CD4-positive, alpha-beta T cell (primary cell): ENCODE data around the gene PRRC2B. TPM values are rescaled to one million over a fixed set of nuclear protein-coding genes. Genes with fewer than 3 reads are reported as not detected.

Experiments
- ATAC-seq: fragments of 200-7000 bp; cut with Tn5 transposase; one replicate; pipeline ENCODE4 v1.10.0; 2022; ENCODE audit warnings: mild to moderate bottlenecking; ENCODE audit not compliant: poor library complexity
- CTCF ChIA-PET: fragments of 350-600 bp; sonication (Branson Sonifier 250); formaldehyde crosslinking; loops from one replicate; lab custom pipeline; 2021; ENCODE audit warnings: antibody characterized with exemption, inconsistent platforms; lab: Charles Lee
- POLR2A ChIA-PET: fragments of 350-600 bp; sonication (Branson Sonifier 250); formaldehyde crosslinking; loops from one replicate; lab custom pipeline; 2021; ENCODE audit warnings: antibody characterized with exemption, inconsistent platforms; lab: Charles Lee
- DNase-seq, 14 experiments: peaks; one replicate each; pipeline ENCODE4 v3.0.0-alpha.2; 2013 to 2020; ENCODE audit warnings: mixed read lengths in 2 of 14
- H3K27ac ChIP-seq, 2 donors: one replicate each; pipeline versions ENCODE4 v1.5.1 to v1.7.0; 2013; ENCODE audit warnings: low read length in 2 of 2, low read depth in 1 of 2, mild to moderate bottlenecking in 1 of 2
- H3K27me3 ChIP-seq, 2 experiments: 1 replicate in 1 of 2; 2 replicates in 1 of 2; pipeline versions ENCODE4 v1.6.1 to v1.7.0; 2013; ENCODE audit warnings: low read length in 2 of 2, control low read depth in 1 of 2, mild to moderate bottlenecking in 1 of 2, moderate library complexity in 1 of 2; ENCODE audit not compliant: insufficient read depth in 2 of 2, control insufficient read depth in 1 of 2
- H3K36me3 ChIP-seq: one replicate; pipeline ENCODE4 v1.6.1; 2013; ENCODE audit warnings: low read length, control low read depth; ENCODE audit not compliant: insufficient read depth
- H3K4me1 ChIP-seq: one replicate; pipeline ENCODE4 v1.6.1; 2013; ENCODE audit warnings: low read length, control low read depth; ENCODE audit not compliant: insufficient read depth
- H3K4me3 ChIP-seq: one replicate; pipeline ENCODE4 v1.5.1; 2013; ENCODE audit warnings: mild to moderate bottlenecking, low read length, moderate library complexity
- H3K9me3 ChIP-seq, 2 experiments: 1 replicate in 1 of 2; 2 replicates in 1 of 2; pipeline versions ENCODE4 v1.6.1 to v1.7.0; 2013; ENCODE audit warnings: low read length in 2 of 2, mild to moderate bottlenecking in 2 of 2, control low read depth in 1 of 2, moderate library complexity in 1 of 2; ENCODE audit not compliant: control insufficient read depth in 1 of 2, insufficient read depth in 1 of 2
- H3K27ac Mint-ChIP-seq: one replicate; pipeline ENCODE4 v1.8.0; 2020; ENCODE audit warnings: mixed read lengths
- H3K27me3 Mint-ChIP-seq: one replicate; pipeline ENCODE4 v1.8.0; 2021; ENCODE audit warnings: mixed read lengths
- H3K36me3 Mint-ChIP-seq: one replicate; pipeline ENCODE4 v1.8.0; 2021; ENCODE audit warnings: low read depth, mixed read lengths
- H3K4me1 Mint-ChIP-seq: one replicate; pipeline ENCODE4 v1.8.0; 2021; ENCODE audit warnings: low read depth, mixed read lengths
- H3K4me3 Mint-ChIP-seq: one replicate; pipeline ENCODE4 v1.8.0; 2020; ENCODE audit warnings: mild to moderate bottlenecking, mixed read lengths
- H3K9me3 Mint-ChIP-seq: one replicate; pipeline ENCODE4 v1.8.0; 2020; ENCODE audit warnings: mixed read lengths
- intact Hi-C, 2 experiments: fragments of 100-400 bp; cut with DNase I in 1 of 2; cut with micrococcal nuclease in 1 of 2; formaldehyde crosslinking; loops; one replicate each; pipeline versions ENCODE4 v1.15.1 to v1.9.0; 2023 to 2025; cut with DNase I, micrococcal nuclease
- total RNA-seq, 174 experiments: library from RNA in 2 of 174; stranded (reverse) in 2 of 174; gene quantifications; one replicate each; pipeline ENCODE4 v1.2.3 and lab custom pipeline; 2021 to 2026
- TF ChIP-seq, protein P1 (sequence below): fragments of 200-600 bp; IDR thresholded peaks from one replicate; pipeline ENCODE4 v1.8.0; 2022; ENCODE audit warnings: antibody characterized with exemption, mild to moderate bottlenecking

The PRRC2B gene
- total RNA-seq, 2 experiments from 2014 or later: 256 to 268 TPM

- ChIA-PET POLR2A (no interaction called here), CTCF (no interaction called here)
- Histone ChIP-seq H3K4me3 (no peak overlapping the region), H3K36me3 (no peaks in the 10 kb centered on the region), H3K27me3 (no peaks in the 10 kb centered on the region), H3K9me3 (no peaks in the 10 kb centered on the region), H3K27ac (no peak overlapping the region), H3K4me1 (peaks cover 5% of the 10 kb centered on the region)
- TF ChIP-seq, protein P1, sequence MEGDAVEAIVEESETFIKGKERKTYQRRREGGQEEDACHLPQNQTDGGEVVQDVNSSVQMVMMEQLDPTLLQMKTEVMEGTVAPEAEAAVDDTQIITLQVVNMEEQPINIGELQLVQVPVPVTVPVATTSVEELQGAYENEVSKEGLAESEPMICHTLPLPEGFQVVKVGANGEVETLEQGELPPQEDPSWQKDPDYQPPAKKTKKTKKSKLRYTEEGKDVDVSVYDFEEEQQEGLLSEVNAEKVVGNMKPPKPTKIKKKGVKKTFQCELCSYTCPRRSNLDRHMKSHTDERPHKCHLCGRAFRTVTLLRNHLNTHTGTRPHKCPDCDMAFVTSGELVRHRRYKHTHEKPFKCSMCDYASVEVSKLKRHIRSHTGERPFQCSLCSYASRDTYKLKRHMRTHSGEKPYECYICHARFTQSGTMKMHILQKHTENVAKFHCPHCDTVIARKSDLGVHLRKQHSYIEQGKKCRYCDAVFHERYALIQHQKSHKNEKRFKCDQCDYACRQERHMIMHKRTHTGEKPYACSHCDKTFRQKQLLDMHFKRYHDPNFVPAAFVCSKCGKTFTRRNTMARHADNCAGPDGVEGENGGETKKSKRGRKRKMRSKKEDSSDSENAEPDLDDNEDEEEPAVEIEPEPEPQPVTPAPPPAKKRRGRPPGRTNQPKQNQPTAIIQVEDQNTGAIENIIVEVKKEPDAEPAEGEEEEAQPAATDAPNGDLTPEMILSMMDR: no peak
- Mint-ChIP-seq H3K4me3 (no peak overlapping the region), H3K9me3 (no peaks in the 10 kb centered on the region), H3K27ac (no peak overlapping the region), H3K36me3 (no peaks in the 10 kb centered on the region), H3K4me1 (no peaks in the 10 kb centered on the region), H3K27me3 (no peaks in the 10 kb centered on the region)
- ATAC-seq (no peak), DNase-seq (no peak)
- intact Hi-C loops: no loop called here
Measured at GRCh38 chr9:131379056-131379455, 14.8 kb upstream of the PRRC2B start.

GRCh38 chr9:131382850-131383729 is 10.8 kb upstream of the PRRC2B start:
- H3K36me3 ChIP-seq: no peaks in the 10 kb centered on the region
- TF ChIP-seq, protein P1: no peak
- no peaks in the 10 kb centered on the region for H3K9me3 ChIP-seq
- no peak overlapping the region for H3K27ac ChIP-seq
- no peak overlapping the region for H3K27ac Mint-ChIP-seq
- ChIA-PET POLR2A (interaction anchor here (1.2 to 1.8 kb wide), 2 partner anchors 10 to 15 kb away, joined by 4 to 8 read pairs; no protein-coding TSS in a partner anchor), CTCF (interaction anchor here (1.4 kb wide), 1 partner anchor 23 kb away, joined by 6 read pairs; no protein-coding TSS in a partner anchor)
- H3K4me1 ChIP-seq: no peaks in the 10 kb centered on the region
- no peaks in the 10 kb centered on the region for H3K36me3 Mint-ChIP-seq
- ATAC-seq (no peak), DNase-seq (no peak)
- intact Hi-C loops: no loop called here
- no peak overlapping the region for H3K4me3 Mint-ChIP-seq
- H3K27me3 Mint-ChIP-seq: no peaks in the 10 kb centered on the region
- H3K4me1 Mint-ChIP-seq: no peaks in the 10 kb centered on the region
- no peaks in the 10 kb centered on the region for H3K27me3 ChIP-seq
- no peaks in the 10 kb centered on the region for H3K9me3 Mint-ChIP-seq
- no peak overlapping the region for H3K4me3 ChIP-seq

- DNase-seq (no peak), ATAC-seq (no peak)
- H3K27ac ChIP-seq: no peak overlapping the region
- no peaks in the 10 kb centered on the region for H3K36me3 ChIP-seq
- Mint-ChIP-seq H3K36me3 (no peaks in the 10 kb centered on the region), H3K27me3 (no peaks in the 10 kb centered on the region), H3K4me1 (no peaks in the 10 kb centered on the region), H3K4me3 (no peak overlapping the region), H3K9me3 (no peaks in the 10 kb centered on the region), H3K27ac (no peak overlapping the region)
- no peaks in the 10 kb centered on the region for H3K27me3 ChIP-seq
- no peaks in the 10 kb centered on the region for H3K9me3 ChIP-seq
- no peak overlapping the region for H3K4me3 ChIP-seq
- TF ChIP-seq, protein P1: no peak
- CTCF ChIA-PET: no interaction called here
- H3K4me1 ChIP-seq: no peaks in the 10 kb centered on the region
- POLR2A ChIA-PET: interaction anchor here (2.2 kb wide), 1 partner anchor 12 kb away, joined by 9 read pairs; no protein-coding TSS in a partner anchor
- intact Hi-C loops: no loop called here
Measured at GRCh38 chr9:131385296-131385695, 8.6 kb upstream of the PRRC2B start.
